H9 (cell line): Measurements from ENCODE around the gene NRG2. TPM values are rescaled to one million over a fixed set of nuclear protein-coding genes. Genes with fewer than 3 reads are reported as not detected.
A peak's percentile ranks its signal among the peaks of the same experiment; 100 is the strongest.

ENCODE experiments used
- DNase-seq: peaks from one replicate; pipeline ENCODE4 v3.0.0-alpha.2; 2017
- H2AFZ ChIP-seq: one replicate; pipeline ENCODE4 v1.6.1; 2013; ENCODE audit warnings: mild to moderate bottlenecking, low read length, control low read depth, moderate library complexity
- H2AK5ac ChIP-seq: 2 replicates; pipeline ENCODE4 v1.6.1; 2013; ENCODE audit warnings: low read length, control low read depth, mixed read lengths; ENCODE audit not compliant: insufficient read length
- H2BK120ac ChIP-seq: one replicate; pipeline ENCODE4 v1.6.1; 2013; ENCODE audit warnings: low read depth, mild to moderate bottlenecking, low read length, control low read depth, inconsistent platforms; ENCODE audit not compliant: poor library complexity, severe bottlenecking
- H2BK12ac ChIP-seq: 2 replicates; pipeline ENCODE4 v1.6.1; 2013; ENCODE audit warnings: low read length, control low read depth, mixed read lengths, low read depth; ENCODE audit not compliant: insufficient read length
- H2BK15ac ChIP-seq: 2 replicates; pipeline ENCODE4 v1.6.1; 2013; ENCODE audit warnings: low read depth, low read length, control low read depth
- H2BK20ac ChIP-seq: one replicate; pipeline ENCODE4 v1.6.1; 2013; ENCODE audit warnings: low read depth, mild to moderate bottlenecking, low read length, control low read depth, inconsistent platforms; ENCODE audit not compliant: poor library complexity, severe bottlenecking
- H2BK5ac ChIP-seq: 2 replicates; pipeline ENCODE4 v1.6.1; 2013; ENCODE audit warnings: low read length, control low read depth, mixed read lengths; ENCODE audit not compliant: insufficient read length
- H3K14ac ChIP-seq: 2 replicates; pipeline ENCODE4 v1.6.1; 2013; ENCODE audit warnings: low read length, control low read depth; ENCODE audit not compliant: insufficient read depth
- H3K18ac ChIP-seq: 2 replicates; pipeline ENCODE4 v1.6.1; 2013; ENCODE audit warnings: low read depth, mild to moderate bottlenecking, mixed read lengths, low read length, control low read depth; ENCODE audit not compliant: insufficient read length
- H3K23ac ChIP-seq: 2 replicates; pipeline ENCODE4 v1.6.1; 2013; ENCODE audit warnings: low read length, control low read depth, mixed read lengths, low read depth; ENCODE audit not compliant: insufficient read length
- H3K23me2 ChIP-seq: 2 replicates; pipeline ENCODE4 v1.6.1; 2013; ENCODE audit warnings: low read depth, mild to moderate bottlenecking, mixed read lengths, low read length, control low read depth; ENCODE audit not compliant: insufficient read length, poor library complexity, severe bottlenecking
- H3K27ac ChIP-seq: 2 replicates; pipeline ENCODE4 v1.5.1; 2013; ENCODE audit warnings: low read length, control low read depth, mixed read lengths, low read depth; ENCODE audit not compliant: insufficient read length
- H3K27me3 ChIP-seq: 2 replicates; pipeline ENCODE4 v1.6.1; 2013; ENCODE audit warnings: low read length, control low read depth, inconsistent platforms; ENCODE audit not compliant: insufficient read depth
- H3K4ac ChIP-seq: 2 replicates; pipeline ENCODE4 v1.6.1; 2013; ENCODE audit warnings: low read depth, mild to moderate bottlenecking, control low read depth, inconsistent platforms, low read length, moderate library complexity
- H3K4me1 ChIP-seq: 2 replicates; pipeline ENCODE4 v1.6.1; 2013; ENCODE audit warnings: low read length, control low read depth, inconsistent platforms; ENCODE audit not compliant: insufficient read depth
- H3K4me2 ChIP-seq: 2 replicates; pipeline ENCODE4 v1.6.1; 2013; ENCODE audit warnings: low read length, control low read depth, mixed read lengths; ENCODE audit not compliant: insufficient read length, insufficient read depth
- H3K56ac ChIP-seq: 2 replicates; pipeline ENCODE4 v1.6.1; 2013; ENCODE audit warnings: low read depth, mild to moderate bottlenecking, mixed read lengths, low read length, control low read depth; ENCODE audit not compliant: insufficient read length
- H3K79me1 ChIP-seq: 2 replicates; pipeline ENCODE4 v1.6.1; 2013; ENCODE audit warnings: low read depth, mild to moderate bottlenecking, moderate library complexity, low read length, control low read depth, inconsistent platforms; ENCODE audit not compliant: insufficient read depth, poor library complexity, severe bottlenecking
- H3K79me2 ChIP-seq: 2 replicates; pipeline ENCODE4 v1.6.1; 2013; ENCODE audit warnings: low read length, control low read depth, inconsistent platforms; ENCODE audit not compliant: insufficient read depth
- H3K9ac ChIP-seq: 2 replicates; pipeline ENCODE4 v1.6.1; 2013; ENCODE audit warnings: low read length, control low read depth, mixed read lengths; ENCODE audit not compliant: insufficient read length; ENCODE audit errors: extremely low read depth
- H3K9me3 ChIP-seq: one replicate; pipeline ENCODE4 v1.6.1; 2013; ENCODE audit warnings: low read depth, low read length, inconsistent platforms; ENCODE audit not compliant: control insufficient read depth
- H3T11ph ChIP-seq: one replicate; pipeline ENCODE4 v1.6.1; 2013; ENCODE audit warnings: mild to moderate bottlenecking, low read length, control low read depth, inconsistent platforms
- H4K20me1 ChIP-seq: one replicate; pipeline ENCODE4 v1.6.1; 2013; ENCODE audit not compliant: control insufficient read depth, insufficient read length, insufficient read depth
- H4K5ac ChIP-seq: 2 replicates; pipeline ENCODE4 v1.6.1; 2013; ENCODE audit warnings: low read depth, mild to moderate bottlenecking, mixed read lengths, low read length, control low read depth; ENCODE audit not compliant: insufficient read length
- H4K8ac ChIP-seq: replicated peaks from 2 replicates; pipeline ENCODE4 v1.6.1; 2013; ENCODE audit warnings: low read length, control low read depth, mixed read lengths, low read depth; ENCODE audit not compliant: insufficient read length
- H4K91ac ChIP-seq: 2 replicates; pipeline ENCODE4 v1.6.1; 2013; ENCODE audit warnings: low read depth, mild to moderate bottlenecking, moderate library complexity, mixed read lengths, low read length, control low read depth; ENCODE audit not compliant: insufficient read length
- H3K27ac Mint-ChIP-seq, 3 experiments: 2 replicates in 2 of 3; 3 replicates in 1 of 3; pipeline ENCODE4 v1.8.0; 2020 to 2021; ENCODE audit warnings: mixed read lengths in 3 of 3, mild to moderate bottlenecking in 1 of 3, moderate library complexity in 1 of 3
- H3K27me3 Mint-ChIP-seq: 2 replicates; pipeline ENCODE4 v1.8.0; 2021; ENCODE audit warnings: low read depth, mild to moderate bottlenecking, moderate library complexity, mixed read lengths
- H3K36me3 Mint-ChIP-seq, 3 experiments: 2 replicates in 2 of 3; 3 replicates in 1 of 3; pipeline ENCODE4 v1.8.0; 2020 to 2021; ENCODE audit warnings: low read depth in 3 of 3, mixed read lengths in 3 of 3; ENCODE audit not compliant: insufficient read depth in 1 of 3
- H3K4me1 Mint-ChIP-seq, 2 experiments: 2 replicates each; pipeline ENCODE4 v1.8.0; 2020; ENCODE audit warnings: mixed read lengths in 2 of 2
- H3K4me3 Mint-ChIP-seq, 2 experiments: 2 replicates in 1 of 2; 3 replicates in 1 of 2; pipeline ENCODE4 v1.8.0; 2020 to 2021; ENCODE audit warnings: mild to moderate bottlenecking in 2 of 2, mixed read lengths in 2 of 2, moderate library complexity in 1 of 2
- H3K9me3 Mint-ChIP-seq, 2 experiments: 2 replicates in 1 of 2; 3 replicates in 1 of 2; pipeline ENCODE4 v1.8.0; 2020; ENCODE audit warnings: mild to moderate bottlenecking in 2 of 2, mixed read lengths in 2 of 2, moderate library complexity in 1 of 2
- CTCF ChIP-seq: fragments of 200-600 bp; sonication (generic); conservative IDR thresholded peaks from 3 replicates; pipeline ENCODE4 v1.8.0; 2021; ENCODE audit warnings: antibody characterized with exemption, mild to moderate bottlenecking
- WGBS: extraction: QIAGEN DNeasy Blood & Tissue Kit; methylation state at CpG from one replicate; pipeline ENCODE4 v1.1.7; 2013; ENCODE audit warnings: missing lambda C conversion rate, low lambda C conversion rate, mixed read lengths; ENCODE audit not compliant: insufficient read length; ENCODE audit errors: extremely low coverage; 5-methylcytosine and 5-hydroxymethylcytosine counted together
- total RNA-seq: library from RNA; stranded (reverse); gene quantifications from 2 replicates; pipeline ENCODE4 v1.2.1, GENCODE V29; 2021

Gene NRG2
- total RNA-seq, 1 experiment from 2014 or later = not detected

- Histone ChIP-seq H3K14ac (no peak overlapping the region; the same call in 1 of the 2 replicates), H2AFZ (no peak overlapping the region), H3K4ac (no peak overlapping the region), H3K27ac (no peak overlapping the region), H3K79me1 (no peaks in the 10 kb centered on the region), H3K9ac (no peak overlapping the region), H2BK20ac (no peak overlapping the region), H3K18ac (no peak overlapping the region), H2BK12ac (no peak overlapping the region), H3K23me2 (no peaks in the 10 kb centered on the region), H3K4me1 (no peaks in the 10 kb centered on the region), H3K27me3 (no peaks in the 10 kb centered on the region), H3K56ac (no peak overlapping the region), H3T11ph (no peak overlapping the region), H3K4me2 (no peak overlapping the region), H3K23ac (no peak overlapping the region), H2BK5ac (no peak overlapping the region), H2BK120ac (no peak overlapping the region), H2BK15ac (no peak overlapping the region), H4K20me1 (no peaks in the 10 kb centered on the region), H4K91ac (no peak overlapping the region), H4K8ac (no peak overlapping the region), H3K79me2 (no peaks in the 10 kb centered on the region), H2AK5ac (no peak overlapping the region), H3K9me3 (no peaks in the 10 kb centered on the region), H4K5ac (no peak overlapping the region)
- no peak for TF ChIP-seq CTCF
- DNase-seq = no peak
- no peak overlapping the region for H3K4me3 Mint-ChIP-seq
- H3K27me3 Mint-ChIP-seq = peaks cover 31% of the 10 kb centered on the region
- peak overlapping the region in 1 of 3 experiments; percentile 25; a peak in 1 of 7 replicates for H3K27ac Mint-ChIP-seq
- WGBS = no CpG with 5 or more reads among the region's 15 CpGs
- H3K9me3 Mint-ChIP-seq = no peaks in the 10 kb centered on the region
- H3K36me3 Mint-ChIP-seq = no peaks in the 10 kb centered on the region
- peaks cover 5 to 15% of the 10 kb centered on the region in 2 experiments for H3K4me1 Mint-ChIP-seq
Observed at GRCh38 chr5:139861021-139861888, 181.8 kb downstream of the NRG2 start.
